ENCODE results near the gene ZNF609. TPM values are rescaled to one million over a fixed set of nuclear protein-coding genes. Genes with fewer than 3 reads are reported as not detected.

Gene ZNF609
- total and polyA plus RNA-seq, 10 of the 15 experiments (the other 5 are each of a cell fraction or from before 2014, with no cell fraction given), result 5.1 to 35.3 (median 13.6) TPM

- Histone ChIP-seq H3K27ac (ENCODE audit: control insufficient read depth, insufficient read depth) (no peak overlapping the region), H3K36me3 (ENCODE audit: control insufficient read depth in 2 of 2, insufficient read depth in 2 of 2, low read length in 1 of 2) (peaks cover 0 to 12% of the 10 kb centered on the region in 2 experiments; a peak in 2 of 4 replicates), H3K27me3 (replicated peaks in 1 of 2; ENCODE audit: control insufficient read depth in 2 of 2, insufficient read depth in 2 of 2, low read length in 1 of 2) (no peaks in the 10 kb centered on the region), H3K4me1 (ENCODE audit: control insufficient read depth, insufficient read depth, low read length) (peaks cover 25% of the 10 kb centered on the region), H3K9ac (ENCODE audit: control insufficient read depth, insufficient read depth, low read length) (no peak overlapping the region), H2AFZ (ENCODE audit: control insufficient read depth, low read depth, low read length) (no peak overlapping the region), H3K4me2 (ENCODE audit: control insufficient read depth, insufficient read depth) (no peak overlapping the region), H3K4me3 (no peak overlapping the region), H3K9me3 (replicated peaks; ENCODE audit: control insufficient read depth, insufficient read depth, low read length) (no peaks in the 10 kb centered on the region), H3K79me2 (ENCODE audit: control insufficient read depth, insufficient read depth, low read length) (no peaks in the 10 kb centered on the region), H4K20me1 (ENCODE audit: control insufficient read depth, insufficient read depth) (no peaks in the 10 kb centered on the region)
- BruUV-seq (replicated peaks), result no TSS peak
- intact Hi-C loops (cut with micrococcal nuclease; ENCODE audit: unreplicated experiment) (loop anchor here (5.0 to 10.0 kb wide), 2 partner anchors 210 to 227 kb away; no protein-coding TSS in a partner anchor), in situ Hi-C loops (cut with MboI) (no loop called here)
- 95% methylated on average over 3 of the region's 3 CpGs for WGBS (ENCODE audit: insufficient coverage, insufficient replicate concordance, low lambda C conversion rate, missing lambda C conversion rate)
- ChIA-PET SMC1A (ENCODE audit: uncharacterized antibody, unreplicated experiment) (interaction anchor here (0.6 to 4.9 kb wide), 15 partner anchors 14 to 486 kb away, joined by 3 to 34 read pairs (median 4); no protein-coding TSS in a partner anchor), RAD21 (ENCODE audit: unreplicated experiment) (interaction anchor here (0.6 to 3.1 kb wide), 10 partner anchors 15 to 303 kb away, joined by 3 to 12 read pairs (median 6); partner anchors contain the start of genes TRIP4 and ZNF609), CTCF (interaction anchor here (0.8 to 5.7 kb wide), 11 partner anchors 16 to 303 kb away, joined by 3 to 64 read pairs (median 3); no protein-coding TSS in a partner anchor), POLR2A (no interaction called here)
- FAIRE-seq (no peak), DNase-seq (ENCODE audit: low read depth, low spot score) (no peak), ATAC-seq (no peak)
- TF ChIP-seq CBX3 (IDR thresholded peaks at IDR 0.05; ENCODE audit: borderline replicate concordance, low read depth) (no peak), NR2F1 (conservative IDR thresholded peaks at IDR 0.05) (no peak), MAX (IDR thresholded peaks at IDR 0.05; ENCODE audit: low read depth, low read length) (no peak), CBFB (IDR thresholded peaks at IDR 0.05; ENCODE audit: low read depth) (no peak), FOS (IDR thresholded peaks at IDR 0.05; ENCODE audit: borderline replicate concordance, extremely low read depth, insufficient read length) (no peak), ESRRA (IDR thresholded peaks at IDR 0.05; ENCODE audit: low read length) (no peak), SMARCA5 (IDR thresholded peaks at IDR 0.05) (no peak), CBX5 (IDR thresholded peaks at IDR 0.05; ENCODE audit: low read depth) (no peak), ZNF24 (IDR thresholded peaks at IDR 0.05) (no peak), POLR2AphosphoS5 (IDR thresholded peaks at IDR 0.05; ENCODE audit: low read length) (no peak), PBX3 (IDR thresholded peaks at IDR 0.05; ENCODE audit: insufficient replicate concordance, low read depth, low read length) (no peak), EED (IDR thresholded peaks at IDR 0.05; ENCODE audit: low read depth) (no peak), RB1 (IDR thresholded peaks at IDR 0.05; ENCODE audit: borderline replicate concordance) (no peak), CUX1 (IDR thresholded peaks at IDR 0.05; ENCODE audit: insufficient replicate concordance, low read depth, low read length) (no peak), RCOR1 (conservative IDR thresholded peaks at IDR 0.05; ENCODE audit: low read depth, low read length) (no peak)
These were observed 35.2 kb upstream of the ZNF609 start for GRCh38 chr15:64425221-64425620.
